ENCODE data around the gene RAB10.
"Not testable (repeated sequence)": the region's sequence is repeated elsewhere in the genome, so short reads cannot be mapped to it uniquely, and the experiment has no call there.

RAB10 gene

GRCh38 chr2:26164641-26165211, 130.8 kb downstream of the RAB10 start:
- DNase-seq, result no peak

- no peak for DNase-seq
Measured at GRCh38 chr2:26165403-26165802, 131.5 kb downstream of the RAB10 start.

GRCh38 chr2:26166541-26166940, 132.7 kb downstream of the RAB10 start:
- DNase-seq, result not testable (repeated sequence)

GRCh38 chr2:26168785-26169184, 134.9 kb downstream of the RAB10 start:
- DNase-seq, result no peak

- DNase-seq, result no peak
Measured at GRCh38 chr2:26169226-26169625, 135.3 kb downstream of the RAB10 start.

- DNase-seq, result no peak
Measured at GRCh38 chr2:26169681-26170414, 136.0 kb downstream of the RAB10 start.

GRCh38 chr2:26170795-26171194, 136.9 kb downstream of the RAB10 start:
- DNase-seq, result no peak

- DNase-seq, result no peak
Measured at GRCh38 chr2:26172189-26172870, 138.4 kb downstream of the RAB10 start.

- DNase-seq, result no peak
Measured at GRCh38 chr2:26172871-26173775, 139.2 kb downstream of the RAB10 start, which contains the start of gene GAREM2. GAREM2 (plus strand) TSS chr2:26173088; CDS start chr2:26173221, 133 bp downstream.

GRCh38 chr2:26173776-26174482, 140.0 kb downstream of the RAB10 start:
- DNase-seq, result no peak

GRCh38 chr2:26174691-26175465, 141.0 kb downstream of the RAB10 start:
- no peak for DNase-seq

- DNase-seq, result no peak
Measured at GRCh38 chr2:26175466-26176278, 141.8 kb downstream of the RAB10 start.

GRCh38 chr2:26176279-26176615, 142.4 kb downstream of the RAB10 start:
- no peak for DNase-seq

GRCh38 chr2:26177122-26177521, 143.2 kb downstream of the RAB10 start:
- no peak for DNase-seq

GRCh38 chr2:26178246-26178645, 144.4 kb downstream of the RAB10 start:
- DNase-seq, result no peak

GRCh38 chr2:26178746-26179436, 145.0 kb downstream of the RAB10 start:
- no peak for DNase-seq

- DNase-seq, result no peak
Measured at GRCh38 chr2:26179446-26179913, 145.6 kb downstream of the RAB10 start.

- no peak for DNase-seq
Measured at GRCh38 chr2:26182441-26182840, 148.6 kb downstream of the RAB10 start.

GRCh38 chr2:26182887-26183630, 149.2 kb downstream of the RAB10 start:
- no peak for DNase-seq
